ENCODE measurements around the gene UPK1B.

Gene UPK1B

GRCh38 chr3:119243712-119244111 is 70.3 kb downstream of the UPK1B start:
- DNase-seq (ENCODE audit: low spot score): no peak
- no peaks in the 10 kb centered on the region; the same call in 1 of the 2 replicates for H3K36me3 ChIP-seq (ENCODE audit: low read depth)
- no peak for ATAC-seq (ENCODE audit: low read depth)
- no peak for TF ChIP-seq CTCF (IDR thresholded peaks at IDR 0.05; ENCODE audit: poor library complexity, severe bottlenecking)
- H3K27me3 ChIP-seq (ENCODE audit: insufficient read depth, poor library complexity, severe bottlenecking): no peaks in the 10 kb centered on the region
- H3K4me1 ChIP-seq (ENCODE audit: insufficient read depth, poor library complexity, severe bottlenecking): peaks cover 10% of the 10 kb centered on the region
- H3K9me3 ChIP-seq (ENCODE audit: severe bottlenecking): no peaks in the 10 kb centered on the region
- no peak overlapping the region for H3K27ac ChIP-seq (ENCODE audit: poor library complexity, severe bottlenecking)
- H3K4me3 ChIP-seq (ENCODE audit: severe bottlenecking): no peak overlapping the region

- Histone ChIP-seq H3K9me3 (ENCODE audit: severe bottlenecking) (no peaks in the 10 kb centered on the region), H3K27ac (ENCODE audit: poor library complexity, severe bottlenecking) (no peak overlapping the region), H3K36me3 (ENCODE audit: low read depth) (no peaks in the 10 kb centered on the region), H3K27me3 (ENCODE audit: insufficient read depth, poor library complexity, severe bottlenecking) (peaks cover 3% of the 10 kb centered on the region), H3K4me3 (ENCODE audit: severe bottlenecking) (no peak overlapping the region), H3K4me1 (ENCODE audit: insufficient read depth, poor library complexity, severe bottlenecking) (peaks cover 4% of the 10 kb centered on the region)
- DNase-seq (ENCODE audit: low spot score) (no peak), ATAC-seq (ENCODE audit: low read depth) (no peak)
- no peak for TF ChIP-seq CTCF (IDR thresholded peaks at IDR 0.05; ENCODE audit: poor library complexity, severe bottlenecking)
Observed at GRCh38 chr3:119245778-119246177, 72.4 kb downstream of the UPK1B start.

All from RWPE2 (cell line).